Esophagus muscularis mucosa (tissue), 3 donors: ENCODE data around the gene PRR20A.

Experiments used
- CTCF ChIP-seq, 3 experiments: fragments of 200-600 bp in 2 of 3; fragments of 450-650 bp in 1 of 3; sonication (generic) in 2 of 3; IDR thresholded peaks; one replicate each; pipeline ENCODE4 v1.5.1; 2017 to 2019; ENCODE audit warnings: antibody characterized with exemption in 3 of 3, mild to moderate bottlenecking in 2 of 3, moderate library complexity in 1 of 3
- EP300 ChIP-seq: sonication (generic); formaldehyde crosslinking; IDR thresholded peaks from one replicate; pipeline ENCODE4 v1.6.1; 2017; ENCODE audit warnings: antibody characterized with exemption

GRCh38 chr13:57137585-57137984, 3.1 kb upstream of the PRR20A start:
- TF ChIP-seq CTCF (IDR thresholded peaks at IDR 0.05) (no peak), EP300 (no peak)
